Retina (tissue), 1 donor: ENCODE measurements around the gene GLIS2.

Experiments
- DNase-seq: peaks from one replicate; pipeline ENCODE4 v3.0.0-alpha.2; 2016

The GLIS2 gene

GRCh38 chr16:4372578-4373355 lies 56.9 kb downstream of the GLIS2 start:
- peak; percentile 21 for DNase-seq

GRCh38 chr16:4373356-4373908 lies 57.6 kb downstream of the GLIS2 start:
- DNase-seq: no peak

- peak; percentile 42 for DNase-seq
Observed at GRCh38 chr16:4373909-4374742, 58.3 kb downstream of the GLIS2 start.

DNA sequence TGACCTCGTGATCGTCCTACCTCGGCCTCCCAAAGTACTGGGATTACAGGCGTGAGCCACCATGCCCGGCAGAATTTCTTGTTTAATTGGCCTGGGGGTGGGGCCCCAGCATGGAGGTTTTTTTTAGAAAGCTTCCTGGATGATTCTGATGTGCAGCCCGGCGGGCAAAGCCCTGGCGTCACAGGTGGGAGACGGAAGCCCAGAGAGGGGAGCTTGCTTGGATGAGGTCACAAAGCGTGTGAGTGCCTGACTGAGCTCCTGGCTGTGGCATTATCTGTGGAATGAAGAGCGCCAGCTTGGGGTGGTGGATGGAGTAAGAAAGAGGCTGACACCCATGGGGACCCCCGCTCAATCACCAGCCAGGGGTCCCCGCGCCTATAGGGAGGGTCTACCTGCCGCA lies 59.9 kb downstream of the GLIS2 start:
- no peak for DNase-seq

DNA sequence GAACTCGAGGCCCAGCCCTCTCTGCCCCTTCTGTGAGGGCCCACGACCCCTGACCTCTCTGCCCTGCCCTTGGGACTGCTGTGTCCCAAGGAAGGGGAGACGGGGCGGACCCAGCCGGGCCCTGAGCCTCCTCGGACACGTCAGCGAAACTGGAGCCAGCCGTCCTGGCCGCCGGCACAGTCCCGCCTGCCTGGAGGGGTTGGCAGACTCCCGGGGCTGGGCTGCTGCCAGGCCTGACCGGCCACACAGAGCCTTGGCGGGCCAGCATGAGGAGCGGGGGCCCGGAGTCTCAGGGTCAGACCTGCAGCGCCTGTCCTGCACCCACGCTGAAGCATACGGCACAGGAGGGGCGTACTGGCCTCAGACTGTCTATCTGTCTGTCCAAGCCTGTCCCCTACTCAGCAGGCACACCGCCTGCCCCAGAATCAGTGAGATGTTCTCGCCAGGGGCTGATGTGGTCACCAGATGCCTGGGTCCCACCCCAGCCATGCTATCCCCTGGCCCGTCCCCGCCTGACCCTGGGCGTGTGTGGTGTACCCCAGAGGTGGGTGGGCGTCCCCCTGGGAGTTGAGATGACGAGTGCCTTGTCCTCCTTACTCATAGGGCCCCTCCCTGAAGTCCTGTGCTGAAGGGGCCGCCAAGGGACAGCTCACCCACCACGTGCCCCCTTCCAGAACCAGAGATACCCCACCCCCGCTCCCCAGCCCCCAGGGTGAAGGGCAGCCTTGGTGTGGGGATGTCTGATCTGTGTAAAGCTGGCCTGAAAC lies 60.4 kb downstream of the GLIS2 start:
- DNase-seq: no peak

GRCh38 chr16:4376893-4377572 lies 61.2 kb downstream of the GLIS2 start:
- no peak for DNase-seq

- DNase-seq: no peak
Observed at GRCh38 chr16:4377573-4378154, 61.8 kb downstream of the GLIS2 start.

DNA sequence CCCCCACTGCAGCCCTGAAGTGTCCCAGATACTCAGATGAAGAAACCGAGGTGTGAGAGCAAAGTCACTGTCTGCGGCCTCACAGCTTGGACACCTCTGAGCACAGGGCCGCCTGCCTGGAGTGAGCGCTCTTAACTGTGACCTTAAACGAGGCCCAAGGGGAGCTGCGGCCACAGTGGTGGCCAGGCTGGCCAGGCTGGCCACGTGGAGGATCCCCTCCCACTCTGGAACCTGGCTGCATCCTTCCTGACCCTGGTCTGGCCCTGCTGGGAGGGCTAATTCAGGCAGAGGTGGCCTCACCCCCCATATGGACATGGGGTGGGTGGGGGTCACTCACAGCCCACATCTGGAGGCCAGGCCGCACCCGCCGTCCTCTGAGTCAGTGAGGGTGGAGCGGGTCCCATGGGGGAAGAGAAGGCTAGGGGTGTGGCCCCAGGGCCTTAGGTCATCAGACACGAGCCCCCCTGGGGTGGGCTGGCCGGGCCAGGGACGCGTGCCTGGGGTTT lies 62.3 kb downstream of the GLIS2 start:
- no peak for DNase-seq

- DNase-seq: no peak
Observed at GRCh38 chr16:4378999-4379690, 63.3 kb downstream of the GLIS2 start.

DNA sequence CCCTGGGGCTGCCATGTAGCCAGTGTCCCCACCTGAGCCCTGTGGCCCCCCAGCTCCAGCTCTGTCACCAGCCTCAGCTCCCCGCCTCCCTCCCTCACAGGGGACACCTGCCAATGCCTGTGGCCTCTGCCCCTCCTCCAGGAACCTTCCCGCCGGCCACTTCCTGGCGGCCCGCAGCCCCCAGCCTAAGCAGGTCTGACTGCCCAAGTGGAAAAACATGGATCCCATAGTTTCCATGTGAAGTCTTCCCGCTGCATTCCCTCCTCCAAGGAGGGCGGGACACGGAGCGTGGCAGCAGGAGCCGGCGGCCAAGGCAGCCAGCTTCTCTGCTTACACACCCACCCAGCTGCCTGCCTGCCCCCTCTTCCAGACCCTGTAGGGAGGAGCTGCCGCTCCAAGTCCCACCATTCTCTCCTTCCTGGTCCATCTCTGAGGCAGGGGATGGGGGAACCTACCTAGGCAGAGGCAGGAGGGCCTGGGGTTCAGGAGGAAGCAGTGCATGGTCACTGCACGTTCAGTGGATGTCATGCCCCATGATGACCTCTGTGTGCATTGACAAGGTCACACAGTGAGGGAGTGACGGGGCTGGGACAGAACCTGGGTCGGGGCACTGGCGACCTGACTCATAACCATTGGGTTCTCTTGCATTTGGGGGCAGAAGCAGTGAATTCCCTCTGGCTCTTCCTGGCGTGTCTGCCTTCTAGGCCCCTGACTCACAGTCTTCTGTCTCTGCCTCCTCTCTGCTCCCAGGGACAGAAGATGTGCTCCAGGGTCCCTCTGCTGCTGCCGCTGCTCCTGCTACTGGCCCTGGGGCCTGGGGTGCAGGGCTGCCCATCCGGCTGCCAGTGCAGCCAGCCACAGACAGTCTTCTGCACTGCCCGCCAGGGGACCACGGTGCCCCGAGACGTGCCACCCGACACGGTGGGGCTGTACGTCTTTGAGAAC lies 64.5 kb downstream of the GLIS2 start:
- no peak for DNase-seq

DNA sequence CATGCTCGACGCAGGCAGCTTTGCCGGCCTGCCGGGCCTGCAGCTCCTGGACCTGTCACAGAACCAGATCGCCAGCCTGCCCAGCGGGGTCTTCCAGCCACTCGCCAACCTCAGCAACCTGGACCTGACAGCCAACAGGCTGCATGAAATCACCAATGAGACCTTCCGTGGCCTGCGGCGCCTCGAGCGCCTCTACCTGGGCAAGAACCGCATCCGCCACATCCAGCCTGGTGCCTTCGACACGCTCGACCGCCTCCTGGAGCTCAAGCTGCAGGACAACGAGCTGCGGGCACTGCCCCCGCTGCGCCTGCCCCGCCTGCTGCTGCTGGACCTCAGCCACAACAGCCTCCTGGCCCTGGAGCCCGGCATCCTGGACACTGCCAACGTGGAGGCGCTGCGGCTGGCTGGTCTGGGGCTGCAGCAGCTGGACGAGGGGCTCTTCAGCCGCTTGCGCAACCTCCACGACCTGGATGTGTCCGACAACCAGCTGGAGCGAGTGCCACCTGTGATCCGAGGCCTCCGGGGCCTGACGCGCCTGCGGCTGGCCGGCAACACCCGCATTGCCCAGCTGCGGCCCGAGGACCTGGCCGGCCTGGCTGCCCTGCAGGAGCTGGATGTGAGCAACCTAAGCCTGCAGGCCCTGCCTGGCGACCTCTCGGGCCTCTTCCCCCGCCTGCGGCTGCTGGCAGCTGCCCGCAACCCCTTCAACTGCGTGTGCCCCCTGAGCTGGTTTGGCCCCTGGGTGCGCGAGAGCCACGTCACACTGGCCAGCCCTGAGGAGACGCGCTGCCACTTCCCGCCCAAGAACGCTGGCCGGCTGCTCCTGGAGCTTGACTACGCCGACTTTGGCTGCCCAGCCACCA lies 65.4 kb downstream of the GLIS2 start:
- DNase-seq: no peak

DNA sequence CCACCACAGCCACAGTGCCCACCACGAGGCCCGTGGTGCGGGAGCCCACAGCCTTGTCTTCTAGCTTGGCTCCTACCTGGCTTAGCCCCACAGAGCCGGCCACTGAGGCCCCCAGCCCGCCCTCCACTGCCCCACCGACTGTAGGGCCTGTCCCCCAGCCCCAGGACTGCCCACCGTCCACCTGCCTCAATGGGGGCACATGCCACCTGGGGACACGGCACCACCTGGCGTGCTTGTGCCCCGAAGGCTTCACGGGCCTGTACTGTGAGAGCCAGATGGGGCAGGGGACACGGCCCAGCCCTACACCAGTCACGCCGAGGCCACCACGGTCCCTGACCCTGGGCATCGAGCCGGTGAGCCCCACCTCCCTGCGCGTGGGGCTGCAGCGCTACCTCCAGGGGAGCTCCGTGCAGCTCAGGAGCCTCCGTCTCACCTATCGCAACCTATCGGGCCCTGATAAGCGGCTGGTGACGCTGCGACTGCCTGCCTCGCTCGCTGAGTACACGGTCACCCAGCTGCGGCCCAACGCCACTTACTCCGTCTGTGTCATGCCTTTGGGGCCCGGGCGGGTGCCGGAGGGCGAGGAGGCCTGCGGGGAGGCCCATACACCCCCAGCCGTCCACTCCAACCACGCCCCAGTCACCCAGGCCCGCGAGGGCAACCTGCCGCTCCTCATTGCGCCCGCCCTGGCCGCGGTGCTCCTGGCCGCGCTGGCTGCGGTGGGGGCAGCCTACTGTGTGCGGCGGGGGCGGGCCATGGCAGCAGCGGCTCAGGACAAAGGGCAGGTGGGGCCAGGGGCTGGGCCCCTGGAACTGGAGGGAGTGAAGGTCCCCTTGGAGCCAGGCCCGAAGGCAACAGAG lies 66.3 kb downstream of the GLIS2 start:
- DNase-seq: no peak

DNA sequence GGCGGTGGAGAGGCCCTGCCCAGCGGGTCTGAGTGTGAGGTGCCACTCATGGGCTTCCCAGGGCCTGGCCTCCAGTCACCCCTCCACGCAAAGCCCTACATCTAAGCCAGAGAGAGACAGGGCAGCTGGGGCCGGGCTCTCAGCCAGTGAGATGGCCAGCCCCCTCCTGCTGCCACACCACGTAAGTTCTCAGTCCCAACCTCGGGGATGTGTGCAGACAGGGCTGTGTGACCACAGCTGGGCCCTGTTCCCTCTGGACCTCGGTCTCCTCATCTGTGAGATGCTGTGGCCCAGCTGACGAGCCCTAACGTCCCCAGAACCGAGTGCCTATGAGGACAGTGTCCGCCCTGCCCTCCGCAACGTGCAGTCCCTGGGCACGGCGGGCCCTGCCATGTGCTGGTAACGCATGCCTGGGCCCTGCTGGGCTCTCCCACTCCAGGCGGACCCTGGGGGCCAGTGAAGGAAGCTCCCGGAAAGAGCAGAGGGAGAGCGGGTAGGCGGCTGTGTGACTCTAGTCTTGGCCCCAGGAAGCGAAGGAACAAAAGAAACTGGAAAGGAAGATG lies 67.0 kb downstream of the GLIS2 start:
- no peak for DNase-seq

- no peak for DNase-seq
Observed at GRCh38 chr16:4383591-4384444, 68.0 kb downstream of the GLIS2 start.

- DNase-seq: no peak
Observed at GRCh38 chr16:4384509-4384942, 68.7 kb downstream of the GLIS2 start.

GRCh38 chr16:4385066-4385788 lies 69.4 kb downstream of the GLIS2 start:
- no peak for DNase-seq
